OCI-LY3 (cell line): ENCODE measurements around the gene CEP131.

Experiments
- EZH2phosphoT487 ChIP-seq: fragments of 200-600 bp; shearing (Covaris generic); IDR thresholded peaks from 2 replicates; pipeline ENCODE4 v1.6.1; 2018; ENCODE audit warnings: antibody characterized with exemption, mixed run types, low read depth
- TF ChIP-seq, protein P1 (sequence below): fragments of 200-600, 300-600 bp; sonication (generic); IDR thresholded peaks from 2 replicates; pipeline ENCODE4 v1.5.1; 2014; ENCODE audit warnings: antibody characterized with exemption, low read length, low read depth

DNA sequence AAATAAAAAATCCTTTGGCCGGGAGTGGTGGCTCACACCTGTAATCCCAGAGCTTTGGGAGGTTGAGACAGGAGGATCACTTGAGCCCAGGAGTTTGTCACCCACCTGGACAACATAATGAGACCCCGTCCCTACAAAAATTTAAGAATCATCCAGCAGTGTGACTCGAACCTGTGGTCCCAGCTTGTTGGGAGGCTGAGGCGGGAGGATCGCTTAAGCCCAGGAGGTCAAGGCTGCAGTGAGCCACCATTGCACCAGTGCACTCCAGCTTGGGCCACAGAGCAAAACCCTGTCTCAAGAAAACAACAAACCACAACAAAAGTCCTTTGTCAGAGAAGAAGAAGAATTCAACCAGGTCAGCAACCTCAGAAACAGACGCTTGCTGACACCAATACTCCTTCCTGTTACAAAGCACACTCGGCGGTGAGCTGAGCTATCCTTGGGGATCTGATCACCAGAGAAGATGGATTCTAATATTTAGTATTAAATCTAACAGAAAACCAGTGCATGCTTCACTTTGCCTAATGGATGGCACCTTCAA is 70.4 kb downstream of the CEP131 start:
- TF ChIP-seq, protein P1, sequence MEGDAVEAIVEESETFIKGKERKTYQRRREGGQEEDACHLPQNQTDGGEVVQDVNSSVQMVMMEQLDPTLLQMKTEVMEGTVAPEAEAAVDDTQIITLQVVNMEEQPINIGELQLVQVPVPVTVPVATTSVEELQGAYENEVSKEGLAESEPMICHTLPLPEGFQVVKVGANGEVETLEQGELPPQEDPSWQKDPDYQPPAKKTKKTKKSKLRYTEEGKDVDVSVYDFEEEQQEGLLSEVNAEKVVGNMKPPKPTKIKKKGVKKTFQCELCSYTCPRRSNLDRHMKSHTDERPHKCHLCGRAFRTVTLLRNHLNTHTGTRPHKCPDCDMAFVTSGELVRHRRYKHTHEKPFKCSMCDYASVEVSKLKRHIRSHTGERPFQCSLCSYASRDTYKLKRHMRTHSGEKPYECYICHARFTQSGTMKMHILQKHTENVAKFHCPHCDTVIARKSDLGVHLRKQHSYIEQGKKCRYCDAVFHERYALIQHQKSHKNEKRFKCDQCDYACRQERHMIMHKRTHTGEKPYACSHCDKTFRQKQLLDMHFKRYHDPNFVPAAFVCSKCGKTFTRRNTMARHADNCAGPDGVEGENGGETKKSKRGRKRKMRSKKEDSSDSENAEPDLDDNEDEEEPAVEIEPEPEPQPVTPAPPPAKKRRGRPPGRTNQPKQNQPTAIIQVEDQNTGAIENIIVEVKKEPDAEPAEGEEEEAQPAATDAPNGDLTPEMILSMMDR: no peak
- no peak for TF ChIP-seq EZH2phosphoT487
